ENCODE data around the gene AMBP.

DNA sequence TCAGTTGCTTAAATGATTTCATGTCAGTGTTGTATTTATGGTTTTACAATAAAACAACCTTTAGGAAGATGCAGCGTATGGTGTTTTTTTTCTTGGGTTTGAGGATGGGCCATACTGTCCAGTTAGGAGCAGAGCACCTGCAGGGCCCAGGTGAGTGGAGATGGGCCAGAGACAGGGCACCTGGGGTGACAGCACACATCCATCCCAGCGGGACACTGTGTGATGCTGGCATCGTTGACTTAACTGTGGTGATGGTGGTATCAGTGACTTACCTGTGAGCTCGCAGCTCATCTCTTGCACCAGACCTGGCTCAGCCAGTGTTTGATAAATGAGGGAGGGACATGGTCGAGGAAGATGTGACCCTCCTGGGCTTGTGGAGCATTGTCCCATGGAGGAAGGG, 21.6 kb downstream of the AMBP start:
- TF ChIP-seq, protein P1, sequence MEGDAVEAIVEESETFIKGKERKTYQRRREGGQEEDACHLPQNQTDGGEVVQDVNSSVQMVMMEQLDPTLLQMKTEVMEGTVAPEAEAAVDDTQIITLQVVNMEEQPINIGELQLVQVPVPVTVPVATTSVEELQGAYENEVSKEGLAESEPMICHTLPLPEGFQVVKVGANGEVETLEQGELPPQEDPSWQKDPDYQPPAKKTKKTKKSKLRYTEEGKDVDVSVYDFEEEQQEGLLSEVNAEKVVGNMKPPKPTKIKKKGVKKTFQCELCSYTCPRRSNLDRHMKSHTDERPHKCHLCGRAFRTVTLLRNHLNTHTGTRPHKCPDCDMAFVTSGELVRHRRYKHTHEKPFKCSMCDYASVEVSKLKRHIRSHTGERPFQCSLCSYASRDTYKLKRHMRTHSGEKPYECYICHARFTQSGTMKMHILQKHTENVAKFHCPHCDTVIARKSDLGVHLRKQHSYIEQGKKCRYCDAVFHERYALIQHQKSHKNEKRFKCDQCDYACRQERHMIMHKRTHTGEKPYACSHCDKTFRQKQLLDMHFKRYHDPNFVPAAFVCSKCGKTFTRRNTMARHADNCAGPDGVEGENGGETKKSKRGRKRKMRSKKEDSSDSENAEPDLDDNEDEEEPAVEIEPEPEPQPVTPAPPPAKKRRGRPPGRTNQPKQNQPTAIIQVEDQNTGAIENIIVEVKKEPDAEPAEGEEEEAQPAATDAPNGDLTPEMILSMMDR (conservative IDR thresholded peaks at IDR 0.05; ENCODE audit: low read length): no peak
- TF ChIP-seq EZH2phosphoT487 (IDR thresholded peaks at IDR 0.05; ENCODE audit: borderline replicate concordance): no peak
